HEK293 (cell line): ENCODE data around the gene RBM26.

Experiments used
- BCL11A ChIP-seq: fragments of 450-650 bp; formaldehyde crosslinking; IDR thresholded peaks from 2 replicates; pipeline ENCODE4 v1.5.1; 2016; ENCODE audit warnings: low read depth, missing biosample characterization, missing genetic modification characterization
- GLI4 ChIP-seq: fragments of 450-650 bp; formaldehyde crosslinking; IDR thresholded peaks from 2 replicates; pipeline ENCODE4 v1.5.1; 2016; ENCODE audit warnings: missing biosample characterization, missing genetic modification characterization
- MEIS1 ChIP-seq: sonication (generic); formaldehyde crosslinking; IDR thresholded peaks from 2 replicates; pipeline ENCODE4 v1.8.1; 2022; ENCODE audit warnings: missing genetic modification reagents, mild to moderate bottlenecking, borderline replicate concordance
- MYNN ChIP-seq: fragments of 450-650 bp; formaldehyde crosslinking; IDR thresholded peaks from 2 replicates; pipeline ENCODE4 v1.5.1; 2016; ENCODE audit warnings: missing biosample characterization, missing genetic modification characterization, borderline replicate concordance
- OVOL3 ChIP-seq: fragments of 450-650 bp; formaldehyde crosslinking; IDR thresholded peaks from 2 replicates; pipeline ENCODE4 v1.5.1; 2016; ENCODE audit warnings: missing biosample characterization, missing genetic modification characterization
- PRDM4 ChIP-seq: fragments of 450-650 bp; formaldehyde crosslinking; IDR thresholded peaks from 2 replicates; pipeline ENCODE4 v1.5.1; 2017; ENCODE audit warnings: missing biosample characterization, missing genetic modification characterization
- SALL2 ChIP-seq: fragments of 450-650 bp; formaldehyde crosslinking; IDR thresholded peaks from 2 replicates; pipeline ENCODE4 v1.5.0; 2017; ENCODE audit warnings: missing biosample characterization, mild to moderate bottlenecking, missing genetic modification characterization, borderline replicate concordance
- TSHZ1 ChIP-seq: fragments of 450-650 bp; formaldehyde crosslinking; IDR thresholded peaks from 2 replicates; pipeline ENCODE4 v1.5.1; 2016; ENCODE audit warnings: missing biosample characterization, missing genetic modification characterization, borderline replicate concordance
- ZBTB20 ChIP-seq: fragments of 450-650 bp; formaldehyde crosslinking; IDR thresholded peaks from 2 replicates; pipeline ENCODE4 v1.5.1; 2016; ENCODE audit warnings: missing biosample characterization, missing genetic modification characterization
- ZFP3 ChIP-seq: fragments of 450-650 bp; formaldehyde crosslinking; IDR thresholded peaks from 2 replicates; pipeline ENCODE4 v1.5.1; 2016; ENCODE audit warnings: low read depth, missing biosample characterization, missing genetic modification characterization
- ZFP41 ChIP-seq: fragments of 450-650 bp; formaldehyde crosslinking; IDR thresholded peaks from 2 replicates; pipeline ENCODE4 v1.5.1; 2016; ENCODE audit warnings: missing biosample characterization, missing genetic modification characterization, borderline replicate concordance
- ZNF10 ChIP-seq: fragments of 450-650 bp; formaldehyde crosslinking; IDR thresholded peaks from 2 replicates; pipeline ENCODE4 v1.5.1; 2017; ENCODE audit warnings: missing biosample characterization, missing genetic modification characterization
- ZNF121 ChIP-seq: fragments of 450-650 bp; formaldehyde crosslinking; IDR thresholded peaks from 2 replicates; pipeline ENCODE4 v1.5.1; 2016; ENCODE audit warnings: missing biosample characterization, missing genetic modification characterization
- ZNF140 ChIP-seq: fragments of 450-650 bp; formaldehyde crosslinking; IDR thresholded peaks from 2 replicates; pipeline ENCODE4 v1.5.1; 2016; ENCODE audit warnings: missing biosample characterization, missing genetic modification characterization
- ZNF148 ChIP-seq: fragments of 450-650 bp; formaldehyde crosslinking; IDR thresholded peaks from 2 replicates; pipeline ENCODE4 v1.5.0; 2017; ENCODE audit warnings: missing biosample characterization, missing genetic modification characterization, borderline replicate concordance
- ZNF202 ChIP-seq: fragments of 450-650 bp; formaldehyde crosslinking; IDR thresholded peaks from 2 replicates; pipeline ENCODE4 v1.5.1; 2016; ENCODE audit warnings: missing biosample characterization, missing genetic modification characterization, borderline replicate concordance
- ZNF280C ChIP-seq: fragments of 450-650 bp; formaldehyde crosslinking; IDR thresholded peaks from 2 replicates; pipeline ENCODE4 v1.5.1; 2016; ENCODE audit warnings: missing biosample characterization, missing genetic modification characterization
- ZNF292 ChIP-seq: fragments of 450-650 bp; formaldehyde crosslinking; IDR thresholded peaks from 2 replicates; pipeline ENCODE4 v1.5.1; 2016; ENCODE audit warnings: low read depth, missing biosample characterization, missing genetic modification characterization, borderline replicate concordance
- ZNF302 ChIP-seq: fragments of 450-650 bp; formaldehyde crosslinking; IDR thresholded peaks from 2 replicates; pipeline ENCODE4 v1.5.1; 2016; ENCODE audit warnings: missing biosample characterization, missing genetic modification characterization, low read depth
- ZNF335 ChIP-seq: fragments of 450-650 bp; formaldehyde crosslinking; conservative IDR thresholded peaks from 2 replicates; pipeline ENCODE4 v1.5.1; 2016; ENCODE audit warnings: missing biosample characterization, missing genetic modification characterization
- ZNF433 ChIP-seq: fragments of 450-650 bp; formaldehyde crosslinking; IDR thresholded peaks from 2 replicates; pipeline ENCODE4 v1.5.1; 2016; ENCODE audit warnings: missing biosample characterization, missing genetic modification characterization, low read depth
- ZNF529 ChIP-seq: fragments of 450-650 bp; formaldehyde crosslinking; IDR thresholded peaks from 2 replicates; pipeline ENCODE4 v1.5.1; 2017; ENCODE audit warnings: missing genetic modification characterization, missing biosample characterization; ENCODE audit not compliant: insufficient replicate concordance
- ZNF548 ChIP-seq: fragments of 450-650 bp; formaldehyde crosslinking; IDR thresholded peaks from 2 replicates; pipeline ENCODE4 v1.5.1; 2016; ENCODE audit warnings: missing biosample characterization, missing genetic modification characterization
- ZNF558 ChIP-seq: fragments of 450-650 bp; formaldehyde crosslinking; IDR thresholded peaks from 2 replicates; pipeline ENCODE4 v1.5.1; 2016; ENCODE audit warnings: missing biosample characterization, missing genetic modification characterization
- ZNF561 ChIP-seq: fragments of 450-650 bp; IDR thresholded peaks from 2 replicates; pipeline ENCODE4 v1.5.1; 2018; ENCODE audit warnings: missing biosample characterization, missing genetic modification characterization, borderline replicate concordance
- ZNF623 ChIP-seq: fragments of 450-650 bp; formaldehyde crosslinking; IDR thresholded peaks from 2 replicates; pipeline ENCODE4 v1.5.1; 2016; ENCODE audit warnings: missing biosample characterization, missing genetic modification characterization
- ZNF639 ChIP-seq: fragments of 450-650 bp; formaldehyde crosslinking; IDR thresholded peaks from 2 replicates; pipeline ENCODE4 v1.5.1; 2016; ENCODE audit warnings: missing biosample characterization, missing genetic modification characterization
- ZNF777 ChIP-seq: fragments of 450-650 bp; formaldehyde crosslinking; IDR thresholded peaks from 2 replicates; pipeline ENCODE4 v1.5.1; 2017; ENCODE audit warnings: missing biosample characterization, missing genetic modification characterization, borderline replicate concordance
- ZSCAN30 ChIP-seq: fragments of 450-650 bp; IDR thresholded peaks from 2 replicates; pipeline ENCODE4 v1.5.1; 2018; ENCODE audit warnings: missing biosample characterization, mild to moderate bottlenecking, missing genetic modification characterization, moderate library complexity
- ZXDB ChIP-seq: fragments of 450-650 bp; formaldehyde crosslinking; IDR thresholded peaks from 2 replicates; pipeline ENCODE4 v1.5.1; 2016; ENCODE audit warnings: missing biosample characterization, missing genetic modification characterization

Gene RBM26

GRCh38 chr13:79338343-79338742, 67.7 kb downstream of the RBM26 start (continued):
- no peak for TF ChIP-seq ZBTB20 (tag by site-specific recombination)
- no peak for TF ChIP-seq ZNF280C (tag by site-specific recombination)
- no peak for TF ChIP-seq ZNF529 (tag by site-specific recombination)
- no peak for TF ChIP-seq ZNF561
- no peak for TF ChIP-seq ZNF148 (tag by site-specific recombination)
- TF ChIP-seq ZNF140 (tag by site-specific recombination), result no peak
- no peak for TF ChIP-seq ZNF433
- TF ChIP-seq ZSCAN30 (tag by site-specific recombination), result no peak
- TF ChIP-seq ZFP41 (tag by site-specific recombination), result no peak
- no peak for TF ChIP-seq ZNF548 (tag by site-specific recombination)
- no peak for TF ChIP-seq OVOL3
- no peak for TF ChIP-seq ZNF10 (tag by site-specific recombination)
- TF ChIP-seq MEIS1 (CRISPR knock-in tag), result no peak
- no peak for TF ChIP-seq PRDM4 (tag by site-specific recombination)
- TF ChIP-seq ZNF302 (tag by site-specific recombination), result no peak
- TF ChIP-seq ZXDB (tag by site-specific recombination), result 0 out of 2 replicates have a peak, but pooled peaks have one; percentile 24
- no peak for TF ChIP-seq ZNF335 (tag by site-specific recombination)
- no peak for TF ChIP-seq ZNF202 (tag by site-specific recombination)
- TF ChIP-seq ZNF623 (tag by site-specific recombination), result no peak
- TF ChIP-seq ZNF558 (tag by site-specific recombination), result no peak
- TF ChIP-seq BCL11A (tag by site-specific recombination), result no peak
- no peak for TF ChIP-seq GLI4 (tag by site-specific recombination)
- TF ChIP-seq SALL2 (tag by site-specific recombination), result no peak
- TF ChIP-seq ZNF292 (tag by site-specific recombination), result no peak
- TF ChIP-seq ZNF121 (tag by site-specific recombination), result no peak
- no peak for TF ChIP-seq ZNF777 (tag by site-specific recombination)
- no peak for TF ChIP-seq ZNF639 (tag by site-specific recombination)
- no peak for TF ChIP-seq ZFP3 (tag by site-specific recombination)
- TF ChIP-seq TSHZ1, result 0 out of 2 replicates have a peak, but pooled peaks have one; percentile 19
- TF ChIP-seq MYNN (tag by site-specific recombination), result no peak
